GM12892 (cell line): ENCODE results near the gene DOCK4.

Experiments used
- POLR2A ChIP-seq: IDR thresholded peaks from 2 replicates; pipeline ENCODE4 v1.6.1; 2011; ENCODE audit warnings: low read depth, low read length, control low read depth
- POLR2AphosphoS5 ChIP-seq: IDR thresholded peaks from 2 replicates; pipeline ENCODE4 v1.6.1; 2011; ENCODE audit warnings: low read depth, low read length, control low read depth
- TAF1 ChIP-seq: IDR thresholded peaks from 2 replicates; pipeline ENCODE4 v1.6.1; 2011; ENCODE audit warnings: low read depth, mild to moderate bottlenecking, control low read depth, low read length, borderline replicate concordance

GRCh38 chr7:111829221-111829620 is 377.0 kb downstream of the DOCK4 start:
- TF ChIP-seq TAF1 (no peak), POLR2A (no peak), POLR2AphosphoS5 (no peak)
